Activated CD8-positive, alpha-beta memory T cell treated with anti-CD3 and anti-CD28 coated beads, Interleukin-2, amount 50 U/mL, for 48 hours (primary cell): ENCODE results near the gene MFSD1.

Experiments
- DNase-seq: peaks from one replicate; pipeline ENCODE4 v3.0.0-alpha.2; 2020

The MFSD1 gene, protein sequence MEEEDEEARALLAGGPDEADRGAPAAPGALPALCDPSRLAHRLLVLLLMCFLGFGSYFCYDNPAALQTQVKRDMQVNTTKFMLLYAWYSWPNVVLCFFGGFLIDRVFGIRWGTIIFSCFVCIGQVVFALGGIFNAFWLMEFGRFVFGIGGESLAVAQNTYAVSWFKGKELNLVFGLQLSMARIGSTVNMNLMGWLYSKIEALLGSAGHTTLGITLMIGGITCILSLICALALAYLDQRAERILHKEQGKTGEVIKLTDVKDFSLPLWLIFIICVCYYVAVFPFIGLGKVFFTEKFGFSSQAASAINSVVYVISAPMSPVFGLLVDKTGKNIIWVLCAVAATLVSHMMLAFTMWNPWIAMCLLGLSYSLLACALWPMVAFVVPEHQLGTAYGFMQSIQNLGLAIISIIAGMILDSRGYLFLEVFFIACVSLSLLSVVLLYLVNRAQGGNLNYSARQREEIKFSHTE

DNA sequence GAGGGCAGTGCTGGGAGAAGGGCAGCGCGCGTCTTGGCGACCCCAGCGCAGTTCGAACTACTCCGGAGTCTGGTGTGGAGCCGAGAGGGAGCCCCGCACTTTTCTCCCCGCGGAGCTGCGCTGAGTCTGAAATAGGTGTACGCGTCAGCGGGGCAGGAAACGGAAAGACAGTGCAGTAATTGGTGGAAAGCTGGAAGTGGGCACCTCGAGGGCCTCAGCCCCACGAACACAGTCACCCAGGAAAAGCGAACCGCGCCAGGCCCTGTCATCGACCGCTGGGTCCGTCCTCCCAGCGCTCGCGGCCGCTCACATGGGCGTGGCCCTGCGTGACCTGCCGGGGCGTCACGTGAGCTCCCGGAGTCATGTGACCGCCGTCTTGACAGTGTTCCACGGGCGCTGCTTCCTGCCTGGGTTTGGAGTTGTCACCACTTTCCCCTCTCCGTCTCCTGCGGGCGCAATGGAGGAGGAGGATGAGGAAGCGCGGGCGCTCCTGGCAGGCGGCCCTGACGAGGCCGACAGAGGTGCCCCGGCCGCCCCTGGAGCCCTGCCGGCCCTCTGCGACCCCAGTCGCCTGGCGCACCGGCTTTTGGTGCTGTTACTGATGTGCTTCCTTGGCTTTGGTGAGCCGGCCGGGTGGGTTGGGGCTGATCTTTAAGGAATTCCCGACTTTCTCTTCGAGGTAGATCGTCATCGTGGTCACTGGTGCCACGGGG, at the start of gene MFSD1:
TSS of gene MFSD1 (plus strand) at position 359 of the 713 bp plus-strand sequence. CDS start at position 458, 99 bp downstream.
- peak; percentile 92 for DNase-seq

DNA sequence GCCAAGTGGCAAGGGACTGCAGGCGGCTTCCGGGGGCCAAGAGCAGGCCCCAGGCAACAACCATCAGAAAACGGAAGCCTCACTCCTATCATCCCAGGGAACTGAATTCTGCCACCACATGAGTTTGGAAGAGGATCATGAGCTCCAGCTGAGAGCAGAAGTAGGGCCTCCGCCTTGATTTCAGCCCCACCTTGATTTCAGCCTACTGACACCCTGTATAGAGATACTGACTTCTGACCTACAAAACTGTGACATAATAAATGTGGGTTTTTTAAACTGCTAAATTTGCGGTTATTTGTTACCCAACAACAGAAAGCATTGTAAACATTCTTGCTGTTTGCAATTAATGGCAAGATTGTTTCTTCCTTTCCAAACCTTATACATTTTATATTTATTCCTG, 48.0 kb upstream of the MFSD1 start:
- no peak for DNase-seq

DNA sequence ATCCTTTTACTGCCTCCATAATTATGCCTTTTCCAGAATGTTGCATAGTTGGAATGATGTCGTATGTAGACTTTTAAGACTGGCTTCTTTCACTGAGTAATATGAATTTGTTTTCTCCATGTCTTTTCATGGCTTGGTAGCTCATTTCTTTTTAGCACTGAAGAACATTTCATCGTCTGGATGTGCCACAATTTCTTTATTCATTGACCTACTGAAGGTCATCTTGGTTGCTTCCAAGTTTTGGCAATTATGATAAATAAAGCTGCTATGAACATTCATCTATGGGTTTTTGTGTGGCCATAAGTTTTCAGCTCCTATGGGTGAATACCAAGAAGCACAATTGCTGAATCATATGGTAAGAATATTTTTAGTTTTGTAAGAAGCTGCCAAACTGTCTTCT, 46.4 kb upstream of the MFSD1 start:
- DNase-seq: no peak

DNA sequence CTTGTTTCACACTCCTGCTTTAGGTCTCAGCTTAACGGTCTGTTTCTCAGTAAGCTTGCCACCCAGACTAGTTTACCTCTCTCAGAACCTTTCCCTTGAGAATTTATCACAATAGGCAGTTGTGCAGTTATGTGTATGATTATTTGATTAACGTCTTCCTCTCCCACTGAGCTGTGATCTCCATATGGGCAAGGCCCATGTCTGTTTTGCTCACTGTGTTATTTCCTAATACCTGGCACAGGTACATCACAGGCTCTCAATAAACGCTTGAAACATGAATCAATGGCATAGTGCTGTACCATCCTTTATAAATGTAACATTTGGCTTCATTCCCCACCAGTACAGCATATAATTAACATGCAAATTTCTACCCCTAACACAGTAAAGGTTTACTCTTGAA, 40.5 kb upstream of the MFSD1 start:
- DNase-seq: no peak

DNA sequence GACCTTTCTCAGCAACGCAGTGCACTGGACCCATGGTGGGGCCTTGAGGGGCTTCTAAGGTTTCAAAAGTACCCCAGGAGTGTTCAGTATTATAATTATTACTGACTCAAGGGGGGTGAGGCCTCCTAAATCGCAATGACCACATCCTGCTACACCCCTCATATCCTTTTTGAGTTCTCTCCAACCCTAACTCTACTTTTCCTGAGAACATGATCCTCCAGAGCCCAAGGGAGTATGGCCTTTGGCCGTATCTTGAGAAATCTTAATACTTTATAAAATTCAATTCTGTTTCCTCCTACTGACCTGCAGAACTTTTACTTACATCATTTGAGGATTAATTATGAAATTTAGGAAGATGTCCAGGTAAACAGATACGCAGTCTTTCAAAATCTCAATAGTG, 39.2 kb upstream of the MFSD1 start:
- no peak for DNase-seq

DNA sequence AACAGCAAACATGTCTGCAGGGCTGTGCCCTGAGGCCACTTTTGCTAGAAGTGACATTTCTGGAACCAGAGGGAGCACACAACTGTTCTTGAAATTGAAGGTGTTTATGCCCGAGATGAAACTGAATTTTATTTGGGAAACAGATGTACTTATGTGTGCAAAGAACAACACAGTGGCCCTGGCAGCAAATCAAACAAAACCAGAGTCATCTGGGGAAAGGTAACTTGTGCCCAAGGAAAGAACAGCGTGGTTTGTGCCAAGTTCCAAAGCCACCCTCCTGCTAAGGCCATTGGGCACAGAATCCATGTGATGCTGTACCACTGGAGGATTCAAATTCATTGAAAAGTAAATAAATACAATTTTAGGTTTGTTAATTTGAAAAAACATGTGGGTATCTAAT, 38.4 kb upstream of the MFSD1 start:
- no peak for DNase-seq

DNA sequence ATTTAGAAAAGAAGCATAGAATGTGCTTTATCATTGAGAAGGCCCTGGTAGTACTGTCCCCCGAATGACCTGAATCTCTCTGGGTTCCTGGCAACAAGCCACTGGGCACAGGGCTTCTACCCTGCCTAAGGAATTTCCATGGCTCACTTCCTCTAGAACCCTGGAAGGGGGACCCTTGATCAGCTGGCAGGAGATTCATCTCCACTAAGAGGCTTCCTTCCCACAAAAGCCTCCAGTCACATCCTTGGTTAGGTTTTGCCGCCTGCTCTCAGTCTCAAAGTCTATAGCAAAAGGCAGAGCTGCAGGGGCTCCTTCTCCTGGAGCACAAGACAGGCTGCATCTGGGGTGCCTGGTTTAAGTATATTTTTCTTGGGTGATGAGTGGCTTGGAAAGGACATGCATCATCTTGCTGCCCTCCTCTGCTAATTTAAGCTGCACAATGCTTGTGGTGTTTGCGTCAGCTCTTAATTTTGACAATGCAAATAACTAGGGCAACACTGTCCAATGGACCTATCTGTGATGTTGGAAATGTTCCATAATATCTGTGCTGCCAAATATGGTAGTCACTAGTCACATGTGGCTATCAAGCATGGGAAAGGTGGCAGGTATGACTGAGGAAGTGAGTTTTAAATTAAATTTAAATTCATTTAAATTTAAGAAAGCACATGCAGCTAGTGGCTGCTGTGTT, 36.2 kb upstream of the MFSD1 start:
- no peak for DNase-seq

DNA sequence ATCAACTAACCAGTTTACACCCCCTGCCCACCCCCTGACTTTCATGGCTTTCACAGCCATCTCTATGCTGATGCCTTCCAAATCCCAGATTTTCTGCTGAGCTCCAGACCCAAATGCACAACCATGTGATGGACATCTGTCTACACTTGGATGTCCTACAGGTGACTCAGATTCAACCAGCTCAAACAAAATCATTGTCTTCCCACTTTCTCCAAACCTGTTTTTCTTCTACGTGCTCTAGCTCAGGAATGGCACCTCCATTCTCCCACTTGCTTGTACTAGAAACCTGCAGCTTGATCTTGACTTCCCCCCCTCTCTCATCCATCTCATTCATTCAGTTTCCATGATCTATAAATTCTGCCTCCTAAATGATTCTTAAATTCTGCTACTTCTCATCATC, 35.5 kb upstream of the MFSD1 start:
- no peak for DNase-seq

DNA sequence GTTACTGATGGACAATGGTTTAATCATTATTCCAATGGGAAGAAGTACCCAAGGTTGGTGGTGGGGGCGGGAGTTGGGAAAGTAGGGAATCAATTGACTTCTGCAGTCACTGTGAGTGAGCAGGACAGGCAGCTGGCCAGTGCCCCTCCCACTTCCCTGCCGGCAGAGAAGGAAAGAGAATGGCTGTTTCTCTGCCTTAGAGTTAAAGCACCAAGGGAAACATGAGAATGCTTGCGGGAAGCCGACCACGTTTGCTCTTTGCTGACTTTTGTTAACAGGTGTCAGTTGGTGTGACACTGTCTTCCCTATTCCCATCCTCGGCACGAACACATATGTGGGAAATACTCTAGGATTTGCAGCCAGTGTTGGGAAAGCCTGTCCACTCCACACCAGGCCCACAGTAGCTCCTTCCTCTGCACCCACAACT, 33.5 kb upstream of the MFSD1 start:
- no peak for DNase-seq

DNA sequence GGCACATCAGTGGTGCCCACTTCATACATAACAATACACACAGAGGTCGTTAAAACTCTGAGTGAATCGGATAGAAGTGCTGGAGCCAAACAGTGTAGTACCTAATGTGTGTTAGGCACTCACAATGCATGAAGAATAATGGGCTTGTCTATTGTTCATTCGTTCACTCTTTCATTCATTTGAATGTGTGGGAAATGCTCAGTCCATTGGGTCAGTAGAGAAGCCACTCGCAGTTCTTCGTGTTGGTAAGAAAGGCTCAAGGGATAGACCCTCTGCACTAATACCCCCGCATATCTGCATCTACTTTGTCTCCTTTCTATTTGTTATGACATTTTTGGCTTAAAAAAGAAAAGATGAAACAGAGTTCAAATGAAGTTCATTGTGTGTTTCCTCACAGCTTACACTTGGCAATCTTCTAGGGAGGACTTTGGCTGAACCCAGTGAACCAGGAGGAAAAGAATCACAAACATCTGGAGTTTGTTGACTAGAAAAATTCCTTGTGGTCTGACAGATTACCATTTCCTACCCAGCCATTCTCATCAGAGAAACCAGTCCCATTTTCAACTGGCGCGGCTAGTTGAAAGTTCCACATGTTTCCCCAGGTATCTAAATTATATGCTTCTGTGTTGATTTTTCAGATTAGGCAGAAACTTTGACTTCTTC, 32.8 kb upstream of the MFSD1 start:
- no peak for DNase-seq

DNA sequence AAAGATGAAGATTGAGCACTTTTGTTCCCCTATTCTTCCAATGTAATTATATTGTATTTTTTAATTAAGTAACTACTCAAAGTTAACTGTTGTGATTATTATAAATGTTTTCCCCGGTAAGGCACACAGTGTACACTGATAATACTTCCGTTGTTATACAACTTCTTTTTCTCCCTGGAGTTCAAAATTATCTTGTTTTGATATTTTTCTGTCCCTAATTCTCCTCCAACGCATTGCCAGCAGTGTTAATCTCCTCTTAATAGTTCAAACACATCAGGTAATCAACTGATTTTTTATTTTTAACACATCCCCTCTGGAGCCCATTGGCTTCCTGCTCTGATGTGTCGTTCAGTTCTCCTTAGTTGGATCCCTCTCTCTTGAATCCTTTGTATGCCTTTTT, 32.3 kb upstream of the MFSD1 start:
- no peak for DNase-seq

DNA sequence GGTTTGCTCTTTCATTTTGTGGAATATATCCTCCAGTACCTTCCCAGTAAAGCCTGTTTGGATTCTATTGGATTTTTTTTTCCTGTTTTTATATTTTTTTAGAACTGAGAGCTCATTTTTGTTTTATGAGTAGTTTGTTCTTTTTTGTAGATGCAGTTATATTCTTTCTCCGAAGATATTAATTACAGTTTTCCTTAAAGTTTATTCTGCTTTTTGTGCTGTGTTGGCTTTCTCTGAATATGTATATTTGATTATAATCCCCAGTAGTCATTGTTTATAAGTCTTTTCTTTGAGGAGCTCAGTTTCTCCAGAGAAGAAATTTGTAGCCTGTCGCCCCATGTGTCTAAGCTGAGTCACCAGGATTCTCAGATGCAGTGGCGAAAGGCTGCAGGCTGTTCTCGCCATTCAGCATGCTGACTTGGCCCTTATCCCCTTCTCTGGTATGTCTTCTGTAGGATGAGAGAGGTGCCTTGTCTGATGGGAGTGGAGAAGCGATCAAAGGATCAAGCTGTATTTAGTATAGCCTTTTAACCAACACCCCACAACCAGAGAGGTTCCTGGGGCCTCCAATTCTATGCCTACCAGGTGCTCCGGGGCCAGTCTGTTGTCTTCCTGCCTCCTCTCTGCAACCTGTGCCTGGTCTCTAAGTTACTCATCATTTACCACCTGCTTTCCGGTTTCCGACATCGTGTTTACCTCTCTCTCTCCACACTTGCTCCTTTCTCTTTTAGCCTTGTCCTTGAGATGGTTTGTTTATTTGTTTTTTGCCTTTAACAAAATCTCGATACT, 31.7 kb upstream of the MFSD1 start:
- no peak for DNase-seq

DNA sequence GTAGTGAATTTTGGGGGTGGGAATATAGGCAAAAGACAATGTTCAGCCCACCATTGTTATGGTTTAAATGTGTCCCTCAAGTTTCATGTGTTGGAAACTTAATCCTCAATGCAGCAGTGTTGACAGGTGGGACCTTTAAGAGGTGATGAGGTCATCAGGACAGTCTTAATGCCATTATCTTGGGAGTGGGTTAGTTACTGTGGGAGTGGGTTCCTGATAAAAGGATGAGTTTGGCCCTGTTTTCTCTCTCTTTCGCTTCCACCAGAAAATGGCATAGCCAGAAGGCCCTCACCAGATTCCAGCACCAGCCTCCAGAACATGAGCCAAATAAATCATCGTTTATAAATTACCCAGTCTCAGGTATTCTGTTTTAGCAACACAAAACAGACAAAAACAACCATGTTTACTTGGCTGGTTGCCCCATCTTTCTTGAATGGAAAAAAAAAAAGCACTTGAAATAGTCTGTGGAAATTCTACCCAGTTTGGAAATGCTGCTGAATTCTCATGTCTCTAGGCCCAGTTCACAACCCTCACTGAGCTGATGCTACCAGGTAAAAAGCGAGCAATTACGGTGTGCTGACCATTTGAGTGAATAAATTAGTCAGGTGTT, 31.0 kb upstream of the MFSD1 start:
- no peak for DNase-seq

DNA sequence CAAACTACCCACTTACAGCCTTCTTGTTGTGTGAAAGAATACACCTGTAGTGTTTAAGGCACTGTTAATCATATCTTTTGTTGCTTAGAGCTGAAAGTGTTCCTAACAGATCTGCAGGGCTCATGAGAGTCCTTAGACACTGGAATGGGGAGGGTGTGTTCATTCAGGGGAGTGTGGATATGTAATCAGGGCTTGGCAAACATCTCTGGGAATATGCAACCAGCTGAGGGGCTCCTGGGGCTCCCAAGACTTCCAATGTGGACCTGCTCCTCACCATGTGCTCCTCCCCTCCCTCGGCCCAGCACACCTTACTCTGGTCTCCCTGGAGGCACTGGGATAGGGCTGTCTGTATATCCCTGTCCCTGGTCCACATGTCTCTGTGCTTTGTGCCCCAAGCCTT, 30.3 kb upstream of the MFSD1 start:
- no peak for DNase-seq

DNA sequence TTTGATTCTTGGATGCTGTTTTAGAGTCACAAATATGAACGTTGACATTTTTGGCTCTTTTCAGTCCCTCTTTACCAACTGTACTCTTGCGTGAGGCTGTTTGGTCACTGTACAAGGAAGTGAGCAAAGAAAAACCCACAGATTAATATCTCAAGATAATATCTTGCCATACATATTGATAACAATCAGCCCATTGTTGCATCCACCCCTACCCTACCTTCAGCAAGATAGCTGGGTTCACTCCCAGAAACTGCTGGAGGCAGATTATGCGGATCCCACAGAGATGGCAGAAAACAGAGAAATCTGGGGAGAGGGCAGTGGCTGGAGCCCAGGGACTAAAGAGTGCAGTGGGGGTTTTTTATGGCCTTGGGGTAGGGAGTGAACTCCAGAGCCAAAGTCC, 29.9 kb upstream of the MFSD1 start:
- DNase-seq: no peak

DNA sequence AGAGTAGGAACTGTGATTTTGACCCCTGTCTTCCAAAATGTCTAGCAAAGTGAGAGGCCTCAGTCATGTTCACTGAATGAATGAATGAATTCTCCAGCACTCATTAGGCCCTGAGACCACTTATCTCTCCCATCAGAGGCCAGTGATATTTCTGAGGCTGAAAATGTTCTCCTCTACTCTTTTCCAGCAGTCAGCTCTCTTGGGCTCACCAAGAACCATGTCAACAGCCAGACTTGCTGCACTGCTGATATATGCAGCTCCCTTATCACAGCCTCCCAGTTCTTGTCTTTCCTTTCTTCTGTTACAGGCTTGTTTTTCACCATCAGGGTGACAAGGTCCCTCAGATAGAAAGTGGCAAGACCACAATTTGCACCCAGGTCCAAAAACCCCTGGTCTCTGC, 28.7 kb upstream of the MFSD1 start:
- no peak for DNase-seq

DNA sequence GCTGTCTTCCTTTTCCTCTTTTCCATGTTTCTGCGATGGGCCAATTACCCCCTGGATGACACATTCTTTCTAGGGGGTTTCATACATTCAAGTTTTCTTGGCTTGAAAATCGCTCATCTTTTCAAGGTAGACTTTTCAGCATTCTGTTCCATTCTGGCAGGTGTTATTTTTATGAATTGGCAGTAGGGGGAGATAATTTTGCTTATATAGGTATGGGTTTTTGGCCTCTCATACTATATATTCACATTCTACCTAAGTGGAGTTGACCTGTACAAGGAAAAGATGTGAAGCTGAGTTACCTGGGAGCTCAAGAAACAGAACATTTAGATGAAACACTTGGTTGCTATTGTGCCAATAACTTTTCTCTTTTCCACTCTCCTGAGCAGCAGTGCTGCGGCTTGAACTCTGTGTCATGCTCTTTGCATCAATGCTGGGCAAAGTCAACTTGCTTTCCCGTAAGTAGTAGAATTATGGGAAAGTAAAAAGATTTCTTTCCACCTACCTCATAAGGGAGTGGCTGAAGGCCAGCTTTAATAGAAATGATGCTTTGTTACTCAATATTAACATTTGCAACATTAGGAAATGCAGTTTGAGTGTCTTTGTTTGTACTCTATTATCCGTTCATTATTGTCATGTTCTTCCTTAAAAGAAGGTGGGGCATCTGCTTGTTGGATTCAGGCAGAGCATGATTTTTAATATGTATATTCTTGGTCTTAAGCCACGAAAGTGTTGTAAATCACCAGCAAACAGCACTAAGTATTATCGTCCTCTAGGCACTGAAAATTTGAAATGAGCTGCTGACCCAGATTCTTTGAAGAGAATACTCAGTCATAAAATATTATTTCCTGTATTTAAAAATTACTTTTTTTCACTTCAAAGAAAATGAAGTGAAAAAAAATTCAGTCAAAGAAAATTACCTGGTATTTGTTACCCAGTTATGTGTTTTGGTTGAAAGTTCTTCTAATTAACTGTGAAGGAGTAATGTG, 27.7 kb upstream of the MFSD1 start:
- DNase-seq: no peak

DNA sequence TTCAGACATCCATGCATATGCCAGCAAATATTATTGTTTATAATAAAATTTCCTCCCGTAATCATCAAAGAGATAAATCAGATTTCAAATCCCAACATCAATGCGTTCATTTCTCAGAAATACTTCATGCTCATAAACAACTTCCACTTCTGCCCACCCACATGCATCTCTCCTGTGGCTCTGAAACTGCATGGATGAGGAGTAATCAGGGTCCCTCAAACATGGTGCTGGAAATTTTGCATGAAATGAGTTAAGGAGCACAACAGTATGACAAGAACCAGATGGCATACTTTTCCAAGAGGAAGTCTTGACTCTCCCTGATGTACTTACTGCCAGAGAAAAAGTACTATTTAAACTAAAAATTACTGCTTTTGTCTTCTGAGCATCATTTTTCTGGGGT, 26.9 kb upstream of the MFSD1 start:
- DNase-seq: no peak

DNA sequence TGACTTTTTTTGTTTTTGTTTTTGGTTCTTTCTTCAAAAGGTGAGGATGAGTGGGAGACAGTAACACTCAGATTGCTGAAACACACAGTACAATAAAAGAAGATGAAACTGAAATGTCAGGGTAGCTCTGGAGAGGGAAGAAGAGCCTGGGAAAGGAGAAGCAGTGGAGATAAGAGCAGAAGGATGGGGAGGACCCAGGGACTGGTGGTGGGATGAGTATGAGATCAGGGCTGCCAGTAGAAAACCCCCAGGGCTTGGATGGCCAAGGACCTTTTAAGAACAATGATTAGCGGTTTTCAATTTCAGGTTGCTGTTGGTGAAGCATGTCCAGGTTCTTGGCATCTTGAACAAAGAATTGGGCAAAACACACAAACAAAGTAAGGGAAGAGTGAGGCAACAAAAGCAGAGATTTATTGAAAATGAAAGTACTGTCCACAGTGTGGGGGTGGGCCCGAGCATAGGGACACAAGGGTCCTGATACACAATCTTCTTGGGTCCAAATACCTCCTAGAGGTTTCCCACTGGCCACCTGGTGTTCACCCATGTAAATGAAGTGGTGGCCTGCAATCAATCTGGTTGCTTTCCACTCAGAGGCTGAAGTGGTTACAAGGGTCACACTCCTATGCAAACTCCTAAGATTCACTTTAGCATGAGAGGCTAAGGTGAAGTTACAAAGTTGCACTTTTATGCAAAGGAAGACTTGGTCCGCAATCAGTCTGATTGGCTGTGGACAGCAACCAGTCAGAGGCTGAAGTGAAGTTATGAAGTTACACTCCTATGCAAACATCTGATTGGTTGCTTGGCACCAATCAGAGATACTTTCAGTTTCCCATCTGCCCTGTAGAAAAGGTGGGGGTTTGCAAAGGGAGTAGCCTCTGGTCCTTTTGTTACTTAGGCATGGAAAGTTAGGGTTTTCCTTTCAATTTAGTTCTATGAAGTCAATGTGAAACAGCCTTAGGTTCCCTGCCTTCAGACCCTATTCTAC, 26.1 kb upstream of the MFSD1 start:
- no peak for DNase-seq
